NCI-H1092 treated with DMSO at 0.1 percent for 48 hours (cell line): Measurements from ENCODE around the gene USP47.

Source experiments
- DNase-seq: peaks from one replicate; lab custom pipeline; 2025; lab: John Stamatoyannopoulos, UW

Gene USP47

DNA sequence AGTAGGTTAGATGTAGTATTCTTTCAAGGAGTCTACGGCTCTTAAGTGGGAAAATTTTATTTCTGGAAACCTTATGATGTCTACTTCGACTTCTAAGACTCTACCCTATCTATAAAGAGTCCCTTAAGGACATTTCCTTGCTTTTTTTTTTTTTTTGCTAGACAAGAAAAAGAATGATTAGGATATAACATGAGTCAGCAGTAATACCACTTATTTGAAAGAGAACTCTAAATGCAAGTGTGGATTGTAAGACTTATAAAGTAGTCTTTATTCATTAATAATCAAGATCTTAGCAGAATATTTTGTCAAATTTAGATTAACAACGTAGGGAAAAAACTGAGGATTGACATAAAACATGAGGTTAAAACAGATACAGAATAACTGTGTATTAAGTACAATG, 95.7 kb downstream of the USP47 start:
- DNase-seq, result no peak

DNA sequence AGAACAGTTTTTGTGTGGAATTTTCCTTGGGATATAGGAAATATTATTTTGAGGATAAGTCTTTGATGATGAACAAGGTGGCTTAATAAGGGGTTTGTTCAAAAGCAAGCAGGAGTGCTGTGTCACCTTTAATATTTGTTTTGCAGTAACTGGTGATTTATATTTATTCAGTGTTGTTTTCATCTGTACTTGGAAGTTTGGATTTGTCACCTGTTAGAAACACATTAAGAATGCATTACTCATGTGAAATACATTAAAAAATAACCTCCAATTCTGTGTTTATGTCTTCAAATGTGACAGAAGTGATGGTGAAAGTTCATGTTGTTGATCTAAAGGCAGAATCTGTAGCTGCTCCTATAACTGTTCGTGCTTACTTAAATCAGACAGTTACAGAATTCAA, 96.2 kb downstream of the USP47 start:
- no peak for DNase-seq

DNA sequence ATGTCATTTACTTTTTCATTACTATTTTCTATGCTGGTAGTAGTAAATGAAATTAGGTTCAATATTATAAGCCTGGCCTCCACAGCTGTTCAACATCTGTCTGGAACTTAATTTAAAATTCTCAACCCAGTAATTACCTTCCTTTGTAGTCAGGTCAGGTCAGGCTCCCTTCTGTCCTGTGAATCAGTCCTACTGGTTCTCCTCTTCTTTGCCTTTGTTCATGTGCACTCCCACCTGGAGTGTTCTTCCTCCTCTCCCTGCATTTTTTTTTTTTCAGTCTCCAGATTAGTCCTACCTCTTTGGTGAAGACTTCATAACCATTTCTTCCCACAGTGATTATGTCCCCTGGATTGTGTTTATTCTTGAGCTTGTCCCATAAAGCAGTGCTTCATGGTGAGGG, 98.8 kb downstream of the USP47 start:
- DNase-seq, result no peak

DNA sequence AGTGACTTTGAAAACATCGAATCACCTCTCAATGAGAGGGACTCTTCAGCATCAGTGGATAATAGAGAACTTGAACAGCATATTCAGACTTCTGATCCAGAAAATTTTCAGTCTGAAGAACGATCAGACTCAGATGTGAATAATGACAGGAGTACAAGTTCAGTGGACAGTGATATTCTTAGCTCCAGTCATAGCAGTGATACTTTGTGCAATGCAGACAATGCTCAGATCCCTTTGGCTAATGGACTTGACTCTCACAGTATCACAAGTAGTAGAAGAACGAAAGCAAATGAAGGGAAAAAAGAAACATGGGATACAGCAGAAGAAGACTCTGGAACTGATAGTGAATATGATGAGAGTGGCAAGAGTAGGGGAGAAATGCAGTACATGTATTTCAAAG, 100.9 kb downstream of the USP47 start:
- no peak for DNase-seq

- no peak for DNase-seq
These were observed 102.7 kb downstream of the USP47 start for GRCh38 chr11:11944444-11944843.

DNA sequence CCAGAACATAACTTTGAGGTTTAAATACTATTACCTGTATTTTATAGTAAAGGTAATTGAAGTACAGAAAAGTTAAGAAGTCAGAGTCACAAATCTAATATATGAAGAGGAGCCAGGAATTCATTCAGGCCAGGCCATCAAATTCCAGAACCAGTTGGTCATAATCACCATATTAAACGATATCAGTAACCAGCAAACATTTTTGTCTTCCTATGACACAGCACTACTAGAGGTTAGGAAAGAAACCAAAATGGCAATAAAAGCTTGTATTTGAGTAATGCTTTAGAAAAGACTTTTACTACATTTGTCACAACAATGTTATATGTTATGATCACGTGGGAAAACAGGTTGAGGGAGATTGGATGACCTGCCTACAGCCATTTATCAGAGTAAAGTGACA, 104.4 kb downstream of the USP47 start:
- no peak for DNase-seq

- DNase-seq, result no peak
These were observed 105.1 kb downstream of the USP47 start for GRCh38 chr11:11946878-11947277.

GRCh38 chr11:11947825-11948224, 106.1 kb downstream of the USP47 start:
- no peak for DNase-seq

- DNase-seq, result no peak
These were observed 106.6 kb downstream of the USP47 start for GRCh38 chr11:11948242-11948947.

DNA sequence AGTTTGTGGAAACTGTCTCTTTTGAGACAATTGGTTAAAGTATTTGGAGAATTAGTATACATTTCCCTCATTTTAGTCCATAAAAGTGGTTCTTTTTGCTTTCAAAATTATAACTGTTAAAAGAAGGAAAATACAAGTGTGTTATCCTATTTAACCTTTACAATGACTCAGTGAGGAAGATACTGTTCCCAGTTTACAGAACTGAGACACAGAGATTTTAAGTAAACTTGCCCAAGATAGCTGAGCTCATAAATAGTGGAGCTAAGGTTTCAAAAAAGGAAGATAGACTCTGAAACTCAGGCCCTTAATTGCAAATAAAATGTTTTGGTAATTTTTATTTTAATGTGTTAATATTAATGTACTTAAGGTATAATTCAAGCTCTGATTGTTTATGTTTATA, 107.7 kb downstream of the USP47 start:
- no peak for DNase-seq

DNA sequence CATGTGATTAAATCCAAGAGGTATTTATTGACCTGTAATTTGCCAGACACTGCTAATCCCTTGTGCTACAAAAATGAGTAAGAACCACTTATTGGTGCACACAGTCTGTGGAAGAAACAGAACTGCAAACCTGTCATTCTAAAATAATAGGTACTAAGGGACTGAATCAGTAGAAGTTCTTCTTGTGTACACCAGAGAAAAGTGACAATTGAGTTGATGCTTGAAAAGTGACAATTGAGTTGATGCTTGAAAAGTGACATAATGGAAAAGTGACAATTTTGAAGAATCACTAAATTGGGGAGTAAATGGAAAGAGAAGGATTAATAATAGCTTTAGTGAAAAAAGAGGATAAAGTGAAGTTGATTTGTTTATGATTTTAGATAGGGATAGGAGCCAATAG, 110.3 kb downstream of the USP47 start:
- DNase-seq, result no peak

- no peak for DNase-seq
These were observed 114.2 kb downstream of the USP47 start for GRCh38 chr11:11956006-11956405.

GRCh38 chr11:11958403-11959231, 116.8 kb downstream of the USP47 start:
- no peak for DNase-seq

GRCh38 chr11:11959601-11960000, 117.8 kb downstream of the USP47 start:
- DNase-seq, result no peak

DNA sequence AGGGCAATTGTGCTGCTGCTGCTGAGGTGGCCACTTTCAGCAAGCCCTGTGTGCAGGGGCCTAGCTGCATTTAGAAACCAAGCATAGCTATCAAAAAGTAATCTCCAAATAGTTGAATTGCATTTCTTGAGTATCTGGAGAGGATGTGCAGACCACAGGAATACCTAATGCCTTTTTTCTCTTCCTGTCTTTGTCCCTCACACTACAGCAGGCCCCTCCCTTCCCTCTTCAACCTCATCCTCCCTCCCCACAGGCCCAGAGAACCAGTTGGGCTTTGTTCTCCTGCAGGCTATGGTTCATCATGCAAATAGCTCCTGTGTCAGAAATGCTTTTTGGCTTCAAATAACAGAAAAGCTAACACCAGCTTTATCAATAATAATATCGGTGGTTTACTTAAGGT, 118.9 kb downstream of the USP47 start:
- no peak for DNase-seq

DNA sequence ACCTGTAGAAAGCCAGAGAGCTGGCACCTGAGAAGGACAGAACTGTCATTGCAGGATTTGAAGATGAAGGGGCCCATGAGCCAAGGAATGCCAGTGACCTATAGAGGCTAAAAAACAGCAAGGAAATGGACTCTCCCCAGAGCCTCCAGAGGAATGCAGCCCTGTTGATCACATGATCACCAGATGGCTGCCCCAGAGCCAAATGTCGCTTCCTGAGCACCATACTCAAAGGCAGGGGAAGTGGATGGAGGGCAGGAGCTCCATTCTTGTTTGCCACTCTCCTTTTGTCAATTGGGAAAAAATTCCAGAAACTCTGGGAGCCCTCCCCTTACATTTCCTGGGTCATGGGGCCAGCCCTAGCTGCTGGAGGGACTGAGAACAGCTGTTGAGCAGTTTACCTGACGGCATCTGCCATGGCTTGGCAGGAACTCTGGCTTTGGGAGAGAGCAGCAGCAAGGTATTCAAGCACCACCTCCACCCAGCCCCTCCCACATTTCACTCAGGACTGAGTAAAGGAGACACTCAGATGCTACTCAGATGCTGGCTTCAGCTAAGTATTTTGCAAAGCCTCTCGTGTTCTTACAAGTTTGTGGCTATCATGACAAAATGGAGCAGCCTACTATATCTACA, 119.7 kb downstream of the USP47 start:
- DNase-seq, result no peak

DNA sequence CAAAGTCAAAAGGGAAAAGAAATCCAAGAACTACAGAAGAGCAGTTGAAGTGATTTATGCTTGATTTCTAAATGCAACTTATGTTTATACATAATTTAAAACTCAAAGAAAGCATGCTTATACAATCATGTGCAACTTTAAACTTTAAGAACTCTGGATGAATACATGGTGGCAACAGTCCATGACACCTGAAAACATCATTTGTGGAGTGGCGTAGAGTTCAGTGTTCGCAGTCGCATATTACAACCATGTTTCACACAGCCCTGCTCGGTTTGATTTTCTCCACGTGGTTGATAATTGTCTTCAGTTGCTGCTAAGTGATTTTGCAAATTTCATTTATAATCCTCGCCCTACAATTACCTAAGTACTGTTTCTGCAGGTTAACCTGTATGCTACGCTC, 121.3 kb downstream of the USP47 start:
- DNase-seq, result no peak

GRCh38 chr11:11963842-11964773, 122.3 kb downstream of the USP47 start:
- peak; percentile 53 for DNase-seq

GRCh38 chr11:11964774-11965150, 123.0 kb downstream of the USP47 start:
- no peak for DNase-seq

DNA sequence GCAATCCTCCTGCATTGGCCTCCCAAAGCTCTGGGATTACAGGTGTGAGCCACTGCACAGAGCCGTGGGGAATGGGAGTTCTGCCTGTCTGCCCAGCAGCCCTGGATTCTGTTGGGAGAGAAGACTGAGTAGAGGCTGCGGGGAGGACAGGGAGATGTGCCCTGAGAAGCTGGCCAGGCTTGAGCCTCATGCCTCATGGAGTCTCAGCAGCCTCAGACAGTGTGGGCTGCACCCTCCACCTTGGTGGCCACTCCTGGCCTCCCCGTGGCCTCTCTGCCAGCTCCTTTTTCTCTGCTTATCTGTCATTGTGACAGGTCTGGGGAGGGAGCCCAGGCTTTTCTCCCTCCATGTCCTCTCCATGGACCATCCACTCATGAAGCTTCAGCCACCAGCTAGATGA, 123.4 kb downstream of the USP47 start:
- no peak for DNase-seq

GRCh38 chr11:11965656-11966353, 124.0 kb downstream of the USP47 start:
- DNase-seq, result no peak
